GM18499 (cell line): ENCODE results near the gene LYL1.

ENCODE experiments used
- ATAC-seq: cut with Tn5 transposase; IDR thresholded peaks from one replicate; pipeline ENCODE4 v1.9.1; 2021; ENCODE audit warnings: moderate number of reproducible peaks; ENCODE audit not compliant: insufficient read depth, unreplicated experiment

The LYL1 gene

GRCh38 chr19:13130886-13131490 is 28.3 kb upstream of the LYL1 start:
- ATAC-seq, result no peak

- no peak for ATAC-seq
Measured at GRCh38 chr19:13129384-13129783, 26.7 kb upstream of the LYL1 start.

- no peak for ATAC-seq
Measured at GRCh38 chr19:13128583-13128982, 25.9 kb upstream of the LYL1 start.

GRCh38 chr19:13127811-13128575 is 25.3 kb upstream of the LYL1 start:
- ATAC-seq, result no peak

GRCh38 chr19:13127051-13127450 is 24.4 kb upstream of the LYL1 start:
- ATAC-seq, result no peak

GRCh38 chr19:13122980-13123957 is 20.6 kb upstream of the LYL1 start:
- ATAC-seq, result no peak

GRCh38 chr19:13122275-13122878 is 19.7 kb upstream of the LYL1 start:
- no peak for ATAC-seq

- ATAC-seq, result no peak
Measured at GRCh38 chr19:13121551-13122274, 19.1 kb upstream of the LYL1 start.

- no peak for ATAC-seq
Measured at GRCh38 chr19:13120817-13121216, 18.2 kb upstream of the LYL1 start.

GRCh38 chr19:13120031-13120430 is 17.4 kb upstream of the LYL1 start:
- no peak for ATAC-seq

- ATAC-seq, result no peak
Measured at GRCh38 chr19:13119627-13120026, 17.0 kb upstream of the LYL1 start.

GRCh38 chr19:13118424-13119193 is 16.0 kb upstream of the LYL1 start:
- ATAC-seq, result no peak

- ATAC-seq, result no peak
Measured at GRCh38 chr19:13117772-13118423, 15.2 kb upstream of the LYL1 start, which contains the start of gene NACC1. Gene NACC1 (plus strand): TSS chr19:13118264. CDS start chr19:13135208, 16,944 bp downstream.

- no peak for ATAC-seq
Measured at GRCh38 chr19:13117176-13117771, 14.6 kb upstream of the LYL1 start.

- ATAC-seq, result no peak
Measured at GRCh38 chr19:13116282-13117175, 13.9 kb upstream of the LYL1 start, which contains the start of gene TRMT1. Gene TRMT1 (minus strand): TSS chr19:13116740. CDS start chr19:13116399, 341 bp downstream.

GRCh38 chr19:13115936-13116281 is 13.3 kb upstream of the LYL1 start:
- no peak for ATAC-seq

GRCh38 chr19:13112555-13112954 is 9.9 kb upstream of the LYL1 start:
- ATAC-seq, result no peak
